Dedifferentiated amniotic fluid mesenchymal stem cell (primary cell): ENCODE data around the gene MACROD2.

ENCODE experiments used
- DNase-seq: peaks from one replicate; pipeline ENCODE4 v3.0.0-alpha.2; 2016; ENCODE audit errors: extremely low spot score

The MACROD2 gene

DNA sequence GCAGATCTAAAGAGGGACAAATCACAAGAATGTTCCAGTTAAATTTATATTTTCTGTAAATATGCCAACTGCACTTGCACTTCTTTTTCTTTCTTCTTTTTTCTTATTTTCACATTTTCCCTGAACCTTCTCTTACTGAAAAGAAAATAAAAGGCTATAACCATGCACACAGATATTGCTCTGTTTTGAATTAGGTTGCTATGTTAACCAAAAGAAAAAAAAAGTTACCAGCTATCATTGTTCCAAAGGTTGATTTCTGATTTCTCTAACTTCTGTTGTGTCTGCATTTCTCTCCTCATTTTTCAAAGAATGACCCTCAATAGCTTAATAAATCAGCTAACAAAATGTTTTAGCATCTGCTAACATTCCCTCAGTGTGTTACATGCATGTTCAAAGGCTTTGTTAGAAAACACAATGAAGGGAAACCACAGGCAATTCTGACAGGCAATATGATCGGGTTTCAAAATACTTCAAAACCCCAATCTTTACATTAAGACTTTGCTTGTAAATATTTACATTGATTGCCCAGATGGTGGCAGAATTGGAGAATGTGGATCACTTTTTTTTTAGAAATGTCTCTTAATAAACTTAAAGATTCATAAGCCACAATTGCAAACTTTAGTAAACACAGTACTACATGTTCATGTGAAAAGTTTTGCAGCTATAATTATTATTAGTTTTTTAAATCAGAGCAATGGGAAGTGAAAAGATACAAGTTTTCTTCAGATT, 1270.4 kb downstream of the MACROD2 start:
- no peak for DNase-seq

- DNase-seq = no peak
Observed at GRCh38 chr20:15267935-15268334, 1272.6 kb downstream of the MACROD2 start.

- no peak for DNase-seq
Observed at GRCh38 chr20:15278041-15278440, 1282.7 kb downstream of the MACROD2 start.

DNA sequence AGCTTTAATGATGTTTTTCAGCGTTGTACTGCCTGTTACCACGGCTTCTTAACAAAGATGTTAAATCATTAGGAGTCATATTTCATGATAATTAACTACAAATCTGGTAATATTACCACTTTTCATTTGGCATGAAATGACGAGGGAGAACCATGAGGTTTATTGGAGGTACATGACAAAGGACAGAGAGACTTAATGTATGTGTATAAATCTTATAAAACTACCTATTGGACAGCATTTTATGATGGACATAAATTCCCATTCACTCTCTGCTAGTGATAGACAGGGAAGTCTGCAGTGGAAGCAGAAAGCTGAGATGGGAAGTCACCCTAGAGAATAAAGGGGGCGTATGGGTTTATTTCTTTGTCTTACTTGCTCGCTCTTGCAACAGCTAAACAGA, 1292.0 kb downstream of the MACROD2 start:
- no peak for DNase-seq

DNA sequence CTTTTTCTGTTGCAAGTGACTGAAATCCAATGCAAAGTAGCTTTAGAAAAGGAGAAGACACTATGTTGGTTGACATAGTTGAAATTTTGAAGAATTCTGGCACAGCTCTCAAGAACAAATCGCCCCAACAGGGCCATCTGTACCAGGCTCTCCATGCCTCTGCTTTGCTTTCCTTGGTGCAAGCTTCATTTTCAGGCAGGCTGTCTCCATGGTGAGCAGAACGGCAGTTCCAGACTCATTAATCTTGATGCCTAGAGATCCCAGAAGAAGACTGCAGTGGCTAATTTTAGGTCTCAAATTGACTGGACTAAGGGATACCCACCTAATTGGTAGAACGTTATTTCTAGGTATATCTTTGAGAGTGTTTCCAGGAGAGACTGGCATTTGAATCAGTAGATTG, 1292.8 kb downstream of the MACROD2 start:
- DNase-seq = no peak

- DNase-seq = no peak
Observed at GRCh38 chr20:15289337-15289736, 1294.0 kb downstream of the MACROD2 start.

- DNase-seq = no peak
Observed at GRCh38 chr20:15292405-15292804, 1297.1 kb downstream of the MACROD2 start.

DNA sequence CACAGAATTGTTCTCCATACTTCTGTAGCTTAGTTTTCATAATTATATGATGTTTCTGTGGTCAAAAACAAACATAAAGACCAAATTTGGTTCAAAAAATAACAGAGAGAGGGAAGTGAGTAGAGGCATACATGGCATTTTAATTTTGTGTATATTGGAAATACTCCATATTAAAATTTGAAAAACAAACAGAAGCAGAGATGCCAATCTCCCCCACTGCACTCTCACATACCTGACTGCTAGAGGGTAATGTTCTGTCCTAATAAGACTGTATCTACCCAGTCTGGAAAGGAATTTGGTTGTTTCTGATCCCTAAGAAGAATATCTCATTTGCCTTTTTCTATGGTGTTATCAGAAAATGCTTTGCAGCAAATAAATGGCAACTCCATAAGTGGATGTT, 1301.1 kb downstream of the MACROD2 start:
- DNase-seq = no peak

- DNase-seq = no peak
Observed at GRCh38 chr20:15297059-15297875, 1302.0 kb downstream of the MACROD2 start.

DNA sequence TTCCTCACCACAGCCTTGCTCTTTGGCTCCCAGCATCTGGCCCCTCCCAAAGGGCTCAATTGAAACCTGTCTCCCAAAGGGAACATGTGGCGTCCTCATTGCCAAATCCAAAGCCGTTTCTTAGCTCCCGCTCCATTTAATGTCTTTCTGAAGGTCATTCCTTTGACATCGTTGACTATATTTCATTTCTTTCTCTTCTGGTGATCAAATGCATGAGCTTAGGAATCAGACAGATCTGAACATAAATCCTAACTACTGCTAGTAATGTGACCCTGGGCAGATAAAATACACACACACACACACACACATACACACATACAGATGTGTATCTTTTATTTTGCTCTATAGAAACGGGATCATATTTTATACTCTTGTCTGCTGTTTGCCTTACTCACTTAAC, 1306.8 kb downstream of the MACROD2 start:
- no peak for DNase-seq

GRCh38 chr20:15310361-15310760, 1315.0 kb downstream of the MACROD2 start:
- DNase-seq = peak; percentile 66

- no peak for DNase-seq
Observed at GRCh38 chr20:15316556-15316955, 1321.2 kb downstream of the MACROD2 start.

DNA sequence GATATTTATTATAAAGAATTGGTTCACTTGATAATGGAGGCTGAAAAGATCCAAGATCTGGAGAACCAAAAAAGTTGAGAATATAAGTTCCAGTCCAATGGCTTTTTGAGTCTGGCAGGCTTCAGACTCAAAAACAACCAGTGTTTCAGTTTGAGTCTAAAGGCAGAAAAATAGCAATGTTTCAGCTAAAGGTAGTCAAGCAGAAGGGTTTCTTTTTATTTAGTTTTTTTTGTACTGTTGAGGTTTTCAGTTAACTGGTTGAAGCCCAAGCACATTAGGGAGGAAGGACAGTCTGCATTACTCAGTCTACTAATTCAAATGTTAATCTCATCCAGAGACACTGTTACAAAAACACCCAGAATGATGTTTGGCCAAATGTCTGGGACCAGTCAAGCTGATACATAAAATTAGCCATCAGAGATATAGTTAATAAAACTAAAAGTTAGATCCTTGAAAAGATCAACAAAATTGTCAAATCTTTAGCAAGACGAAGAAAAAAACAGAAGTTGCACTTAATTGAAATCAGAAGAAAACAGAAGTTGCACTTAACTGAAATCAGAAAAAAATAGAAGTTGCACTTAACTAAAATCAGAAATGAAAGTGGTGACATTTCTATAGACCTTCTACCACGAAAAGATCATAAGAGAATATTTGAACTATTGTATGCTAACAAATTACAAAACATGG, 1322.4 kb downstream of the MACROD2 start:
- DNase-seq = no peak

DNA sequence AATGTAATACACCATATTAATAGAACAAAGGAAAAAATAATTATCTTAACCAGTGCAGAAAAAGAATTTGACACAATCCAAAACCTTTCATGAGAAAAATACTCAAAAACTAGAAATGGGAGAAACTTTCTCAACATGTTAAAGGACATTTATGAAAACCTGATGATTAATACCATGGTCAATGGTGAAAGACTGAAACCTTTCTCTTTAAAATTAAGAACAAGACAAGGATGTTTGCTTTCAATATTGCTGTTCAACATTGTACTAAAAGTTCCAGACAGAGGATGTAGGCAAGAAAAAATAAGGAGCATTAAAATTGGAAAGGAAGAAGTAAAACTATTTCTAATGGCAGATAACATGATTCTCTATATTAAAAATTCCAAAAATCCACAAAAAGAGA, 1323.4 kb downstream of the MACROD2 start:
- no peak for DNase-seq

DNA sequence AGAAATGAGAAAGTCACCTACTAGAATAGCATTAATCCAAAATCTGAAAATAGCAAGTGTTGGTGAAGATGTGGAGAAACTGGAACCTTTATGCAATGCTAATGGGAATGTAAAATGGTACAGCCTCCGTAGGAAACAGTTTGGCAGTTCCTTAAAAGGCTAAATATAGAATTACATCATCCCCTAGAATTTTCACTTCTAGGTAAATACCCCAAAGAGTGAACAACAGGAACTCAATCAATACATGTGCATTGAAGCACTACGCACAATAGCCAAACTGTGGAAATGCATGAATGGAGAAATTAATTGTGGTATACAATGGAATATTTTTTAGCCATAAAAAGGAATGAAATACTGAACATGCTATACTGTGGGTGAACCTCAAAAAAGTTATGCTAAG, 1324.1 kb downstream of the MACROD2 start:
- no peak for DNase-seq

GRCh38 chr20:15320941-15321340, 1325.6 kb downstream of the MACROD2 start:
- DNase-seq = no peak

DNA sequence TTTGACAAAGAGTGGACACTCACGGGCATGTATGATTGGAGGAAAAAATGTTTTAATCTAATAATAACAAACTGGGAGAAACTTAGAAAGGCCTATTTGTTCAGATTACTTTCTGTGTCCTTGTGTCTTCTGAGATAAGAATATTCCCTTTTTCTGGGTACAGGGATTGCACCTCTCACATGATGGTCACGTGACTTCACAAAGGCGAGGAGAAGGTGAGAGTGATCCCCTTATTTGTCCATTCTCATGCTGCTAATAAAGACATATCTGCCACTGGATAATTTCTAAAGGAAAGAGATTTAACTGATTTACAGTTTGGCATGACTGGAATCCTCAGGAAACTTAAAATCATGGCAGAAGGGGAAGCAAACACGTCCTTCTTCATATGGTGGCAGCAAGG, 1331.8 kb downstream of the MACROD2 start:
- DNase-seq = no peak

DNA sequence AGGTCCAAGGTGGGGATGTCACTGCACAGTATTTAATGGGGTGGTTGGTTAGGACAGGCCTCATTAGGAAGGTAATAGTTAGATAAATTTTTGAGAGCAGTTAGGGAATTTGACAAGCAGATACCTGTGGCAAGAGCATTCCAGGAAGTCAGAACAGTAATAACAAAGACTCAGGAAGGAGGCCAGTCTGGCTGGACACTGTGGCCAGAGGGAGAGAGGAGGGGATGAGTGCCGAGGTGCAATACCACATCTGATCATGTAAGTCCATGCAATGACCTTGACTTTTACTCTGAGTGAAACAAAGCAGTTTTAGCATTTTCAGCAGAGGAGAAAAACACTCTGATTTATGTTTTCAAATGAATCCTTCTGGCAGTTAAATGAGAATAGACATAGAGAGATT, 1332.8 kb downstream of the MACROD2 start:
- DNase-seq = no peak

- no peak for DNase-seq
Observed at GRCh38 chr20:15332711-15333160, 1337.4 kb downstream of the MACROD2 start.

DNA sequence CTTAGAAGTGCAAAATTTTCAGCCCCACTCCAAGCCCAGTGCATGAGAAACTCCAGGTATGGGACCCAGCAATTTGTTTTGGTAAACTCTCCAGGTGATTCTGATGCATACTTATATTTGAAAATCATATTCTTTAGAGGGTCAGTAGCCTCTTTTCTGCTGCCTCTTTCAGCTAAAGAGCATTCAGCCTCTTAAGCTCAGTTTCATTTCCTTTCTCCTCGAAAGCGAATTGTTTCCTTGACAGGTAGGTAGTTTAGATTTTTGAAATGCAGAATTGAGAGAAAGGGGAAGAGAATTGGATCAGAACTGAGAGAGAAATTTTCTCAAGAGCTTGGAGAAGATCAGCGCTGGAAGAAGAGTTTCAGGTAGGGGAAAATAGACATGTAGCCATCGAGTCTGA, 1337.9 kb downstream of the MACROD2 start:
- DNase-seq = no peak

- no peak for DNase-seq
Observed at GRCh38 chr20:15336011-15336410, 1340.7 kb downstream of the MACROD2 start.

DNA sequence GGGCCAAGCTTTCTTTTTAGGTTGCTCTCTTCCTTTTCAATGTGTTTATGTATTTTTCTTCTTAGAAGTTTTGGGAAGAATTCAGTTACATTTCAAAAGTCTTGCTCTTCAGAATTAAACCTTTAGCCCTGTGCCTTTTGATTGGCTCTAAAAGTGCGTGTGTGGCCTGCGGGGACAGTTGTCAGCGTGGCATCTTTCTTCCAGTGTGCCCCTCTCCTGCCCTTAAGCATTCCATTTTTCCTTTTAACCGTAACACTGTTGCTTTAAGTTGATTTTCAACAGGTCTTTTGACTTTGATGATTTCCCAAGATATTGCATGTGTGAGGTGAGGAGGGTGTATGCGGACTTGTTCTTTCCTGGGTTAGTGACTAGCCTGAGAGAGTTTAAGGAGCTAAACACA, 1341.2 kb downstream of the MACROD2 start:
- DNase-seq = no peak

DNA sequence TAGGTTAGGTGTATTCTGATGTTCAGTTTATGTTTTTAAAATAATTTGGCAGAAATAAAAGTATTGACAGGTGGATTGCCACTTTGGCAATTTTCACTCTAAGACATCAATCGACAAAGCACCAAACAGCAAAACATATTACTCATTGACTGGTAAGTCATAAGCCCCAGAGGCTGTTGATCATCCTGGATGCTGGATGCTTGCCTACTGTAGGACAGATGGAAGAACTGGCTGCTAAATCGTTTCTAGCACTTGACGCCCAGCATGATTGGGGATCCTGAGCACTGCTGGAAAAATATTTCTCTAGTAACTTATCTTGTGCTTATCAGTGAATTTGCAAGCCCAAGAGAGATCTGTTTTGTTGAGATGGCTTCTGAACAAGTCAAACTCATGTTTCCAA, 1343.9 kb downstream of the MACROD2 start:
- DNase-seq = no peak
